HEK293 (cell line): ENCODE data around the gene FCN1.

Experiments
- CTCF ChIA-PET: fragments of 350-600 bp; formaldehyde crosslinking; extraction: SDS; loops from one replicate; lab custom pipeline; 2021; ENCODE audit warnings: antibody characterized with exemption; lab: Yijun Ruan, JAX
- POLR2A ChIA-PET: fragments of 300-600 bp; formaldehyde crosslinking; extraction: SDS; loops from one replicate; lab custom pipeline; 2020; ENCODE audit warnings: antibody characterized with exemption, inconsistent platforms; lab: Yijun Ruan, JAX
- H3K27ac ChIP-seq: fragments of 200-500 bp; sonication (Bioruptor generic); 2 replicates; pipeline ENCODE4 v1.5.1; 2014; ENCODE audit warnings: low read depth, low read length, control low read depth, inconsistent platforms; ENCODE audit errors: extremely low read depth
- H3K36me3 ChIP-seq, 2 experiments: fragments of 200-500 bp in 1 of 2; sonication (Bioruptor generic) in 1 of 2; 1 replicate in 1 of 2; 2 replicates in 1 of 2; pipeline ENCODE4 v1.5.1; 2014 to 2017; ENCODE audit warnings: inconsistent platforms in 2 of 2, low read length in 2 of 2; ENCODE audit not compliant: control insufficient read depth in 2 of 2, insufficient read depth in 1 of 2
- H3K4me1 ChIP-seq: fragments of 200-500 bp; sonication (Bioruptor generic); 2 replicates; pipeline ENCODE4 v1.5.1; 2014; ENCODE audit warnings: mild to moderate bottlenecking, low read length, inconsistent platforms; ENCODE audit not compliant: control insufficient read depth, insufficient read depth
- H3K4me3 ChIP-seq: 2 replicates; pipeline ENCODE4 v1.5.1; 2011; ENCODE audit warnings: low read depth, mild to moderate bottlenecking, control low read depth, low read length, moderate library complexity
- H3K9me3 ChIP-seq: fragments of 200-500 bp; sonication (Bioruptor generic); 2 replicates; pipeline ENCODE4 v1.5.1; 2014; ENCODE audit warnings: low read depth, low read length, inconsistent platforms; ENCODE audit not compliant: control insufficient read depth, insufficient read depth
- YY2 ChIP-seq: fragments of 450-650 bp; formaldehyde crosslinking; IDR thresholded peaks from 2 replicates; pipeline ENCODE4 v1.5.1; 2016; ENCODE audit warnings: missing biosample characterization, missing genetic modification characterization
- ZFP69B ChIP-seq: fragments of 450-650 bp; formaldehyde crosslinking; IDR thresholded peaks from 2 replicates; pipeline ENCODE4 v1.5.1; 2016; ENCODE audit warnings: missing biosample characterization, missing genetic modification characterization
- ZNF114 ChIP-seq: fragments of 450-650 bp; formaldehyde crosslinking; IDR thresholded peaks from 2 replicates; pipeline ENCODE4 v1.5.0; 2017; ENCODE audit warnings: missing biosample characterization, missing genetic modification characterization
- ZNF138 ChIP-seq: fragments of 450-650 bp; formaldehyde crosslinking; IDR thresholded peaks from 2 replicates; pipeline ENCODE4 v1.5.1; 2016; ENCODE audit warnings: missing biosample characterization, missing genetic modification characterization, borderline replicate concordance
- ZNF140 ChIP-seq: fragments of 450-650 bp; formaldehyde crosslinking; IDR thresholded peaks from 2 replicates; pipeline ENCODE4 v1.5.1; 2016; ENCODE audit warnings: missing biosample characterization, missing genetic modification characterization
- ZNF354C ChIP-seq: fragments of 450-650 bp; formaldehyde crosslinking; IDR thresholded peaks from 2 replicates; pipeline ENCODE4 v1.5.1; 2016; ENCODE audit warnings: missing biosample characterization, missing genetic modification characterization, low read depth, borderline replicate concordance
- ZNF530 ChIP-seq: fragments of 450-650 bp; formaldehyde crosslinking; IDR thresholded peaks from 2 replicates; pipeline ENCODE4 v1.5.1; 2016; ENCODE audit warnings: low read depth, missing biosample characterization, missing genetic modification characterization
- ZNF549 ChIP-seq: fragments of 450-650 bp; IDR thresholded peaks from 2 replicates; pipeline ENCODE4 v1.5.1; 2018; ENCODE audit warnings: missing biosample characterization, missing genetic modification characterization, mild to moderate bottlenecking, inconsistent platforms, moderate library complexity
- ZNF776 ChIP-seq: fragments of 450-650 bp; formaldehyde crosslinking; IDR thresholded peaks from 2 replicates; pipeline ENCODE4 v1.5.0; 2017; ENCODE audit warnings: missing biosample characterization, missing genetic modification characterization, borderline replicate concordance
- TF ChIP-seq, protein P1 (sequence below): fragments of 450-650 bp; formaldehyde crosslinking; IDR thresholded peaks from 2 replicates; pipeline ENCODE4 v1.5.1; 2017; ENCODE audit warnings: missing biosample characterization, missing genetic modification characterization
- TF ChIP-seq, protein P2 (sequence below): fragments of 450-650 bp; formaldehyde crosslinking; IDR thresholded peaks from 2 replicates; pipeline ENCODE4 v1.5.1; 2016; ENCODE audit warnings: missing biosample characterization, missing genetic modification characterization
- TF ChIP-seq, protein P3 (sequence below): fragments of 450-650 bp; formaldehyde crosslinking; conservative IDR thresholded peaks from 2 replicates; pipeline ENCODE4 v1.5.1; 2016; ENCODE audit warnings: low read depth, missing biosample characterization, missing genetic modification characterization

FCN1 gene

DNA sequence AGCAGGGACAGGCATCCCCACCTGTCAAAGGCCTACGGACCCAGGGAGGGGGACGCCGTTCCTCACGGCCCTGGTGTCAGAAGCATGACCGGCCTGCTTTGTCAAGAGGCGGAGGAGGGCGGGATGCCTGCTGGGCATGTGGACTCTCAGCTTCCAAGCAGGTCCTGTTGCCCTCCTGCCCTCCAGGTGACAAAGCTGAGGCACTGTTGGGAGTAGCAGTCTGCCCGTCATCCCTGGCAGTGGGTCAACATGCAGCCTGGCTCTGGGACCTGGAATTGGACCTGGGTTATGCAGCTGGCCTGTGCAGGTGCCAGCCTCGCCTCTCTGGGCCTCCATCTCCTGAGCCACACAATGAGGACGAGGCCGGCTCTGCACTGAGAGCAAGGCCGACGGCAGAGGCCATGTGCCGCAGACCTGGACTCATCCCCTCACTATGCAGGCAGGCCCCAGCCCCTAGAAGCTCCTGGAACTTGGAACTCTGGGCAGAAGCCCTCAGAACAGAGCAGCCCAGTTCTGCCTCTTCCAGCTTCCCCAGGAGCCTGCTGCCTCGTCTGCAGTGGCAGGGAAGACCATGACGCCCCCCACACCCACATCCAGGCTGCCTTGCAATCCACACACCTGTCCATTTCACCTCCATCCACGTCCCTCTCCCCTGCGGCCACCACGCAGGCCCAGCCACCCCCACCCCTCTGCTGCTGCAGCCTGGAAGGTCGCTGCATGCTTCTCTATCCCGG lies 20.8 kb upstream of the FCN1 start (continued):
- TF ChIP-seq ZNF114 (no peak), ZNF549 (tag by site-specific recombination) (no peak), ZNF354C (tag by site-specific recombination) (no peak), ZNF530 (tag by site-specific recombination) (no peak), ZNF776 (tag by site-specific recombination) (no peak)
- TF ChIP-seq, all 188 proteins: peak for 0

DNA sequence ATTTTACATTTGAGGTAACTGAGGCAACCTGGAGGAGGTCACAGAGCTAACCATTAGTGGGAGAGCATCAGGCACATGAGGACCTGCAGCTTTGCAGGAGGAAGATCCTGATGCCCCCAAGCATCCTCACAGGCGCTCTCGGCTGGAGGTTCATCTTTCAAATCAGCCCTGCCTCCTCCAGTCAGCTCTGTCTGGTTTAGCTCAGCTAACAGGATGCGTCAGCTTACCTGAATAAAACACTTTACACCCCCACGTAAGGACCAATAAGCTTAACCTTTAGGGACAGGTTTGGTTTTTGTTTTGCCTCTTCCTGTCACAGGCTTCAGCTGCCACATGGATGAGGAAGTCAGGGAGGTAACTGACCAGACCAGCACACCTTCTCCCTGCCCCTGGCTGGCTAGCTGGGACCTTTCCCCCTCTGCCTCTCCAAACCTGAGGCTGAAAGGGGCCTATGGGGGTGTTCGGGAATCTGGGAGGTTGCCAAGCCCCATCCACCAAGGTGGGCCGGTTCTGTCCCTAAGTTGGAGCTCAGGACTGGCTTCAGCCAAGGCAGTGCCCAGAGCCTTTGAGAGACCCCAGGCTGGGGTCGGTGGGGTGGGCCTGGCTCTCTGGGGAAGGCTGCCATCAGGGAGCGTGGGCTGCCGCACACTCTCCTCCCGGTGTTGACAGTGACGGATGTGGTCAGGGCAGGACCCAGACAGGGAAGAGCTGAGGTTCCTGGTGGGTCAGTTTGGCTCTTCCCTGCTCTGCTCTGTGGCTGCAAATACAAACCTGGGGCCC lies 20.0 kb upstream of the FCN1 start:
- no peaks in the 10 kb centered on the region for H3K36me3 ChIP-seq
- CTCF ChIA-PET, result interaction anchor here (0.5 to 1.2 kb wide), 2 partner anchors 160 to 474 kb away, joined by 3 to 4 read pairs; no protein-coding TSS in a partner anchor
- H3K27ac ChIP-seq, result no peak overlapping the region
- no peak for TF ChIP-seq ZFP69B (tag by site-specific recombination)
- TF ChIP-seq, protein P1, sequence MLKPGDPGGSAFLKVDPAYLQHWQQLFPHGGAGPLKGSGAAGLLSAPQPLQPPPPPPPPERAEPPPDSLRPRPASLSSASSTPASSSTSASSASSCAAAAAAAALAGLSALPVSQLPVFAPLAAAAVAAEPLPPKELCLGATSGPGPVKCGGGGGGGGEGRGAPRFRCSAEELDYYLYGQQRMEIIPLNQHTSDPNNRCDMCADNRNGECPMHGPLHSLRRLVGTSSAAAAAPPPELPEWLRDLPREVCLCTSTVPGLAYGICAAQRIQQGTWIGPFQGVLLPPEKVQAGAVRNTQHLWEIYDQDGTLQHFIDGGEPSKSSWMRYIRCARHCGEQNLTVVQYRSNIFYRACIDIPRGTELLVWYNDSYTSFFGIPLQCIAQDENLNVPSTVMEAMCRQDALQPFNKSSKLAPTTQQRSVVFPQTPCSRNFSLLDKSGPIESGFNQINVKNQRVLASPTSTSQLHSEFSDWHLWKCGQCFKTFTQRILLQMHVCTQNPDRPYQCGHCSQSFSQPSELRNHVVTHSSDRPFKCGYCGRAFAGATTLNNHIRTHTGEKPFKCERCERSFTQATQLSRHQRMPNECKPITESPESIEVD (tag by site-specific recombination), result no peak
- no peak overlapping the region for H3K4me3 ChIP-seq
- no peaks in the 10 kb centered on the region for H3K9me3 ChIP-seq
- POLR2A ChIA-PET, result interaction anchor here (1.5 kb wide), 1 partner anchor 42 kb away, joined by 4 read pairs; no protein-coding TSS in a partner anchor
- H3K4me1 ChIP-seq, result no peaks in the 10 kb centered on the region

DNA sequence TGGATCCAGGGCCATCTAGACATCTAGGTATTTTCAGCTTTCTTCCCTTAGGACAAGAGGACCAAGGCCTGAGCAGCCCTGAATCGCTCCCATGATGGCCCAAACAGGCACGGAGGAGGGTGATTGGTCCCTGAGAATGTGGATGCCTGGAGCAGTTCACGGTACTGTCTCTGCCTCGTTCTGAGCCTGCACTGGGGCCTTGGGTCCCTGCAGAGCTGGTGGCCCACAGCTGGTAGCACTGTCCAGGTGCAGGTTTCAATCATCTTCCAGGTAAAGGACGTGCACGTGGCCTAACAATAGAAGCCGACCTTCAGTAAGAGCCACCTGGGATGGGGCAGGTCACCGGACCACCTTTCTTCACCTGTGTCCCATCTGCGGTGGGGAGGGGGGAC lies 19.4 kb upstream of the FCN1 start:
- H3K27ac ChIP-seq, result no peak overlapping the region
- ChIA-PET POLR2A (no interaction called here), CTCF (interaction anchor here (0.5 kb wide), 1 partner anchor 475 kb away, joined by 4 read pairs; no protein-coding TSS in a partner anchor)
- H3K9me3 ChIP-seq, result no peaks in the 10 kb centered on the region
- no peaks in the 10 kb centered on the region for H3K4me1 ChIP-seq
- TF ChIP-seq YY2 (tag by site-specific recombination), result no peak
- TF ChIP-seq ZNF138, result no peak
- TF ChIP-seq ZNF549 (tag by site-specific recombination), result no peak
- TF ChIP-seq, protein P2, sequence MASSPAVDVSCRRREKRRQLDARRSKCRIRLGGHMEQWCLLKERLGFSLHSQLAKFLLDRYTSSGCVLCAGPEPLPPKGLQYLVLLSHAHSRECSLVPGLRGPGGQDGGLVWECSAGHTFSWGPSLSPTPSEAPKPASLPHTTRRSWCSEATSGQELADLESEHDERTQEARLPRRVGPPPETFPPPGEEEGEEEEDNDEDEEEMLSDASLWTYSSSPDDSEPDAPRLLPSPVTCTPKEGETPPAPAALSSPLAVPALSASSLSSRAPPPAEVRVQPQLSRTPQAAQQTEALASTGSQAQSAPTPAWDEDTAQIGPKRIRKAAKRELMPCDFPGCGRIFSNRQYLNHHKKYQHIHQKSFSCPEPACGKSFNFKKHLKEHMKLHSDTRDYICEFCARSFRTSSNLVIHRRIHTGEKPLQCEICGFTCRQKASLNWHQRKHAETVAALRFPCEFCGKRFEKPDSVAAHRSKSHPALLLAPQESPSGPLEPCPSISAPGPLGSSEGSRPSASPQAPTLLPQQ, result no peak
- no peaks in the 10 kb centered on the region for H3K36me3 ChIP-seq
- H3K4me3 ChIP-seq, result no peak overlapping the region

DNA sequence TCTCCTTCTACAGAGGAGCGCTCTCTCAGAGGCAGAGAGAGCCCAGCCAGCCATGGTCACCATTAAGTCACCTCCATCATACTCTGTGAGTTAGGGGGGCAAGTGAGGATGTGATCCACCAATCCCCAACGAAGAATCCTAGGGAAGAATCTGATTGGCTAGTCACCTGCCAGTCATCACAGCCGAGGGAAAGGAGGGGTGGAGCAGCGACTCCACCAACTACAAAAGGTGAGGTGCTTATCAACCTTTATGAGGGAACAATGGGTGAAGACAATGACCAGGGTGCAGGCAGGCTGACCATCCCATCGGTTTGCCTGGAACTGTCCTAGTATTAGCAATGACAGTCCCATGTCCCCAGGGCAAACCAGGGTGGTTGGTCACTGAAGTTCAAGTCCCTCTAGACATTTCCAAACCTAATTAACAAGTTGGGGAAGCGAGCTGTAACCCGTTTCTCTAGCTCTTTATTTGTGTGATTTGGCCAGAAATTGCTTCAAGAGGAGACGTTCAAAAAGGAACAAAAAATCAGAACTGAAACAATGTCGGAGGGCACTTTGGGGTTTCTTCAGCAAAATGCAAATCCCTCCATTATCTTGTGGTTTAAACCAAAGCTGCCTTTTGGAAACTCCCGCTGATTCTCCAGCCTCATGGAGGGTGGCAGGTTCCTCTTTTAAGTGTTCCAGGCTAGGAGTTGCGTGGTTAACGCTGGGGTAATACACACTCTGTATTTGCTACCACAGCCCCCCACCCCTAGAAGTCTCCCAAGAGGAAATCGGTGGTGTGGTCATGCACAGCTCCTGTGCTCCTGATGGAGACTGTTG lies 18.8 kb upstream of the FCN1 start:
- POLR2A ChIA-PET, result no interaction called here
- Histone ChIP-seq H3K27ac (no peak overlapping the region), H3K4me3 (no peak overlapping the region), H3K9me3 (no peaks in the 10 kb centered on the region), H3K4me1 (no peaks in the 10 kb centered on the region), H3K36me3 (no peaks in the 10 kb centered on the region)
- no peak for TF ChIP-seq ZNF140 (tag by site-specific recombination)
- TF ChIP-seq, protein P3, sequence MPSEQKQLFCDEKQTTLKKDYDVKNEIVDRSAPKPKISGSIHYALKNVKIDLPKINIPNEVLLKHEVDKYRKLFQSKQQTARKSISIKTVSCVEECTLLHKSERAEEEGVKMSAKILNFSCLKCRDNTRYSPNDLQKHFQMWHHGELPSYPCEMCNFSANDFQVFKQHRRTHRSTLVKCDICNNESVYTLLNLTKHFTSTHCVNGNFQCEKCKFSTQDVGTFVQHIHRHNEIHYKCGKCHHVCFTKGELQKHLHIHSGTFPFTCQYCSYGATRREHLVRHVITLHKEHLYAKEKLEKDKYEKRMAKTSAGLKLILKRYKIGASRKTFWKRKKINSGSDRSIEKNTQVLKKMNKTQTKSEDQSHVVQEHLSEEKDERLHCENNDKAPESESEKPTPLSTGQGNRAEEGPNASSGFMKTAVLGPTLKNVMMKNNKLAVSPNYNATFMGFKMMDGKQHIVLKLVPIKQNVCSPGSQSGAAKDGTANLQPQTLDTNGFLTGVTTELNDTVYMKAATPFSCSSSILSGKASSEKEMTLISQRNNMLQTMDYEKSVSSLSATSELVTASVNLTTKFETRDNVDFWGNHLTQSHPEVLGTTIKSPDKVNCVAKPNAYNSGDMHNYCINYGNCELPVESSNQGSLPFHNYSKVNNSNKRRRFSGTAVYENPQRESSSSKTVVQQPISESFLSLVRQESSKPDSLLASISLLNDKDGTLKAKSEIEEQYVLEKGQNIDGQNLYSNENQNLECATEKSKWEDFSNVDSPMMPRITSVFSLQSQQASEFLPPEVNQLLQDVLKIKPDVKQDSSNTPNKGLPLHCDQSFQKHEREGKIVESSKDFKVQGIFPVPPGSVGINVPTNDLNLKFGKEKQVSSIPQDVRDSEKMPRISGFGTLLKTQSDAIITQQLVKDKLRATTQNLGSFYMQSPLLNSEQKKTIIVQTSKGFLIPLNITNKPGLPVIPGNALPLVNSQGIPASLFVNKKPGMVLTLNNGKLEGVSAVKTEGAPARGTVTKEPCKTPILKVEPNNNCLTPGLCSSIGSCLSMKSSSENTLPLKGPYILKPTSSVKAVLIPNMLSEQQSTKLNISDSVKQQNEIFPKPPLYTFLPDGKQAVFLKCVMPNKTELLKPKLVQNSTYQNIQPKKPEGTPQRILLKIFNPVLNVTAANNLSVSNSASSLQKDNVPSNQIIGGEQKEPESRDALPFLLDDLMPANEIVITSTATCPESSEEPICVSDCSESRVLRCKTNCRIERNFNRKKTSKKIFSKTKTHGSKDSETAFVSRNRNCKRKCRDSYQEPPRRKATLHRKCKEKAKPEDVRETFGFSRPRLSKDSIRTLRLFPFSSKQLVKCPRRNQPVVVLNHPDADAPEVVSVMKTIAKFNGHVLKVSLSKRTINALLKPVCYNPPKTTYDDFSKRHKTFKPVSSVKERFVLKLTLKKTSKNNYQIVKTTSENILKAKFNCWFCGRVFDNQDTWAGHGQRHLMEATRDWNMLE, result no peak
- CTCF ChIA-PET, result no interaction called here
